DMS114 treated with DMSO at 0.1 percent for 48 hours (cell line): Measurements from ENCODE around the gene AKNA.
"Not testable (repeated sequence)": the region's sequence is repeated elsewhere in the genome, so short reads cannot be mapped to it uniquely, and the experiment has no call there.

ENCODE experiments used
- DNase-seq: peaks from one replicate; lab custom pipeline; 2025; ENCODE audit not compliant: unreplicated experiment; lab: John Stamatoyannopoulos, UW

The AKNA gene

GRCh38 chr9:114322831-114323531 lies 64.8 kb downstream of the AKNA start, which contains the start of gene ORM1:
Gene ORM1, plus strand, starts transcription at chr9:114323098. Its CDS starts 36 bp downstream, at chr9:114323134.
- DNase-seq = not testable (repeated sequence)

DNA sequence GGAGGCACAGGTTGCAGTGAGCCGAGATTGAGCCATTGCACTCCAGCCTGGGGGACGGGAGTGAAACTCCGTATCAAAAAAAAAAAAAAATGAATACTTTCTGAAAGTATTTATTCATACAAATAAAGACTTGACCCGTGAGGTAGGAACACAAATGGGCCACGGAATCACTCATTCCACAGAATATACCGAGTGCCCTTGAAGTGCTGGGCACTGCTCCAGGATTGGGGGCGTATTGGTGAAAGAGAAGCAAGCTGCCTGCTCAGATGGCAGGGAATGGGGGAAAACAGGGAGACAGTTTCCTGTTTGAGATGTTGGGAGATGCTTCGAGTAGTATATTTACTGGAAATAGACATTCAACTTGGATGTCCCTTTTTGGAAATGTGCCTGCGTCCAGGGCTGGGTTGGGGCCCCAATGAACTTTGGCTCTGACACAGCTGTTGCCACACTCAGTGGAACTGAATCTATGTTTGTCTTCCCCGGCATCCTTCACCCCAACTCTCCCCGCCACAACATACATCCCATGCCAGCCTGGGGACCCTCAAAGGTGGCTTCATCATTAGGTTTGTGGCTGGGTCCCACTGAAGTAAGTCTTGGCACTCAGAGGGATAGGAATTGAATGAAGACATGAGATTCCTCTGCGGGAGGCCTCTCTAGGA lies 65.5 kb downstream of the AKNA start:
- DNase-seq = not testable (repeated sequence)

GRCh38 chr9:114321759-114322158 lies 66.0 kb downstream of the AKNA start:
- DNase-seq = no peak

DNA sequence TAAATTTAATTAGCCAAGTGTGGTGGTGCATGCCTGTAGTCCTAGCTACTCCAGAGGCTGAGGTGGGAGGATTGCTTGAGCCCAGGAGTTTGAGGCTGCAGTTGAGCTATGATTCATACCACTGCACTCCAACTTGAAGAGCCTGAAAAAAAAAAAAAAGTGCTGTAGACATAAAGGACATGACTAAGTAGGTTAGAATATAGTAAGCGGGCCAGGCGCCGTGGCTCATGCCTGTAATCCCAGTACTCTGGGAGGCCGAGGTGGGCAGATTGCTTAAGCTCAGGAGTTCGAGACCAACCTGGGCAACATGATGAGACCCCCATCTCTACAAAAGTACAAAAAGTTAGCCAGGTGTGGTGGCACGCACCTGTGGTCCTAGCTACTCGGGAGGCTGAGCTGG lies 67.1 kb downstream of the AKNA start:
- DNase-seq = not testable (repeated sequence)

DNA sequence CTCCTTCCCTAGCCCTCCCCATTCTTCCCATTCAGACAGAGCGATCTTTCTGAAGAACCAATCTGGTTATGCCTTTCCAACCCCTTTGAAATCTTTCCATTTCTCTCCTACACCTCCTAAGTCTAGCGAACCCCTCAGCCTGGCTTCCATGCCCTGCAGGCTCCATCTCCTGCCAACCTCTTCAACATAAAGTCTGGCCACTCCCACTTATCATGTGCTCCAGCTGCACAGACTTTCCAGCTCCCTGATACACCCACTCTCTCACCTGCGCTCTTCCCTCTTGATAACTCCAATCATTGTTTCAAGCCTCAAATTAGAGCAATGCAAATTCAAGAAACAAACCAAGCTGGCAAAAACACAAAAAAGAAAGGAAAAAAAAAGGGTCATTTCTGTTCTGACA lies 68.6 kb downstream of the AKNA start:
- no peak for DNase-seq

GRCh38 chr9:114318416-114318815 lies 69.4 kb downstream of the AKNA start:
- no peak for DNase-seq

GRCh38 chr9:114317665-114318357 lies 70.0 kb downstream of the AKNA start:
- DNase-seq = no peak

GRCh38 chr9:114316605-114317230 lies 71.1 kb downstream of the AKNA start:
- no peak for DNase-seq

DNA sequence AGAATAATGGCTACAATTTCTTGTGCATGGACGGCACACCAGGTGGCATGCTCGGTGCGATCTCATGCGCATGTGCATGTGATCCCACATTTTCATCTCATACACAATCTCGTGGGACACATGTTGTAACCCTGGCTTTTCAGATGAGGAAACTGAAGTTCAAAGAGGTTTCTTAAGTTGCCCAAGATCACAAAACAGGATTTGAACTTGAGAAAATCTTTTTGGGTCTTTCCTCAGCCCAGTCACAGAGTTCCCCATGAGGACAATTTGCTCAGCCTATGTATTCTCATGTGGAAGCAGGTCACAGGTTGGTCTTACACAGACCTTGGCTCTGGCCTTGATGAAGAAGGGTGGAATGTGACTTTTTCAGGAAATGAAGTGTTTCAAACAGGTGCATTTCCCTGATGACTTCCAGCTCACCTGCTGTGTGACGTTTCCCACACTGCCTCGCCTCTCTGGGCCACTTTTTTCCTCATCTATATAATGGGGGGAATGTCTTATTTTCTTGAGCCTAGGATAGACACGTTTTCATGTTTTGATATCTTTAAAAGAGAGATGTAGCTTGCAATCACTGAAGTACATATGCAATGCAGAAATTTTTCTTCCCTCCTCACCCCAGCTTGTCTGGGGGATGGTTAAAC lies 71.9 kb downstream of the AKNA start:
- DNase-seq = no peak

- DNase-seq = no peak
Measured at GRCh38 chr9:114314881-114315722, 72.7 kb downstream of the AKNA start.

- DNase-seq = no peak
Measured at GRCh38 chr9:114314256-114314867, 73.4 kb downstream of the AKNA start.

GRCh38 chr9:114313186-114313585 lies 74.6 kb downstream of the AKNA start:
- no peak for DNase-seq

DNA sequence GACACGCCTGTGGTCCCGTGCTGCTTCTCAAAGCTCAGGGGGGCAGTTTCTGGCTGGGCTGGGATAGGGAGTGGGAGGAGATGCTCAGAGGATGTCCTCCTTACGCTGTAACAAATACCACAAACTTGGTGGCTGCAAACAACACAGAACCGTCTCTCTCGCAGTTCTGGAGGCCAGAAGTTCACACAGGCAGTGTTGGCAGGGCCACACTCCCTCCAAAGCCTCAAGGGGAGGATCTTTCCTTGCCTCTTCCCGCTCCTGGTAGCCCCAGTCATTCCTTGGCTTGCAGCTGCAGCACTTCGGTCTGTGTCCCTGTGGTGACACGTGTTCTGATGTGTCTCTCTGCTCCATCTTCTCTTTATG lies 75.3 kb downstream of the AKNA start:
- no peak for DNase-seq

DNA sequence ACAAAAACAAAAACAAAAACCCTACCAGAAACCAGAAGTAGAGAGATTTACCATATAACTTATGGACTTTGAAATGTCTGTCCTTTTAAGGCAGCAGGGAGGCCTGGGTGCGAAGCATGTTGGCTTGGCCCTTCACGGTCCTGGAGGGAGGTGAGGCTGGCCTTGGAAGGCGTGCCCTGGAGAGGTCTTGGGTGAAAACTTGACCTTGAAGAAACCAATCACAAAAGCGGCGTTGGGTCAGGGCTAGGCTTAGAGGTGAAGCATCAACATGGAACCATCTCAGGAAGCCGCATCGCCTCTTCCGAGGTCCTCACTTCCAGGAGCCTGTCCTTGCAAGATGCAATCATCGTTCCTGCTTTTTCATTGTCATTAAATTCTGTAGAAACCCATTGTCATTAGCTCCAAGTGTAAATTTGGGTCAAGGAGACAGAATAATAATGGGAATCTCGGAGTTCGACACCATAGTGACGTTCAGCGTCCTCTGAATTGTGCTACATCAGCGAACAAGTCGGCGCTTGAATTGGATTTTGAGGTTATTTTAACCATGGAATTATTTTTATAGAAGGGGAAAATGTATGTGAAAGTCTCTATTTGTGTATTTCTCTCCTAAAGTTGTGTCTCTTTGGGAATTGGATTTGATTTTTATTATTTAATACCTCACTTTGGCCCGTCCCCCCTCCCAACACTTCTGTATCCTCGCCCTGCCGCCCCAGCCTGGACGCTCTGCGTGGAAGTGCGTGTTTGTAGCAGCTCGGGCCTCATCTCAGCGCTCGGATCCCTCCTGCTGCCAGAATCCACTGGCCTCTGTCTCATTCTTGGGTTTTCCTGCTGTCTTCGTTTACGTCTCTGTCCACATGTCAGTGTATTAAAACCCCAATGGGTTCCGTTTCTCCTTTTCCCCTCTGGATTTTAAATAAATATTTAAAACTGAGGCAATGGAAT lies 75.9 kb downstream of the AKNA start:
- no peak for DNase-seq

GRCh38 chr9:114310471-114311450 lies 77.0 kb downstream of the AKNA start:
- no peak for DNase-seq

- no peak for DNase-seq
Measured at GRCh38 chr9:114309096-114309495, 78.7 kb downstream of the AKNA start.

GRCh38 chr9:114308361-114308950 lies 79.3 kb downstream of the AKNA start:
- DNase-seq = no peak
